ENCODE measurements around the gene SMAD7. TPM values are rescaled to one million over a fixed set of nuclear protein-coding genes. Genes with fewer than 3 reads are reported as not detected.
A peak's percentile ranks its signal among the peaks of the same experiment; 100 is the strongest.

The SMAD7 gene
- total and polyA plus RNA-seq, 10 of the 15 experiments (the other 5 are each of a cell fraction or from before 2014, with no cell fraction given): 1.3 to 22.5 (median 8.0) TPM

GRCh38 chr18:48937869-48938750, 12.7 kb downstream of the SMAD7 start:
- peaks cover 59% of the 10 kb centered on the region for H3K4me1 ChIP-seq (ENCODE audit: control insufficient read depth, insufficient read depth, low read length)
- FAIRE-seq (no peak), DNase-seq (ENCODE audit: low read depth, low spot score) (no peak), ATAC-seq (no peak)
- H3K9ac ChIP-seq (ENCODE audit: control insufficient read depth, insufficient read depth, low read length): no peak overlapping the region
- ChIA-PET POLR2A (interaction anchor here (0.6 to 1.1 kb wide), 5 partner anchors 9 to 477 kb away, joined by 3 to 4 read pairs (median 3); no protein-coding TSS in a partner anchor), RAD21 (ENCODE audit: unreplicated experiment) (interaction anchor here (1.0 to 1.9 kb wide), 5 partner anchors 8 to 160 kb away, joined by 3 to 9 read pairs (median 3); no protein-coding TSS in a partner anchor), CTCF (interaction anchor here (1.2 to 2.6 kb wide), 4 partner anchors 9 to 236 kb away, joined by 3 to 8 read pairs (median 4); no protein-coding TSS in a partner anchor), SMC1A (ENCODE audit: uncharacterized antibody, unreplicated experiment) (interaction anchor here (0.7 to 2.8 kb wide), 6 partner anchors 9 to 261 kb away, joined by 3 to 14 read pairs (median 4); no protein-coding TSS in a partner anchor)
- no peak overlapping the region for H2AFZ ChIP-seq (ENCODE audit: control insufficient read depth, low read depth, low read length)
- H3K27me3 ChIP-seq (replicated peaks in 1 of 2; ENCODE audit: control insufficient read depth in 2 of 2, insufficient read depth in 2 of 2, low read length in 1 of 2): no peaks in the 10 kb centered on the region
- TF ChIP-seq EED (IDR thresholded peaks at IDR 0.05; ENCODE audit: low read depth) (no peak), NBN (IDR thresholded peaks at IDR 0.05) (no peak), ZSCAN29 (IDR thresholded peaks at IDR 0.05) (no peak), IRF5 (IDR thresholded peaks at IDR 0.05; ENCODE audit: borderline replicate concordance) (no peak), CTCF (IDR thresholded peaks at IDR 0.05 in 2 of 3, conservative IDR thresholded peaks at IDR 0.05 in 1 of 3; ENCODE audit: control insufficient read depth in 2 of 3, extremely low read depth in 1 of 3, insufficient read depth in 1 of 3, low read depth in 3 of 3, low read length in 3 of 3) (0 out of 6 replicates have a peak, but pooled peaks of 1 of the 3 experiments have one; percentile 1), NKRF (conservative IDR thresholded peaks at IDR 0.05) (no peak), POU2F2 (IDR thresholded peaks at IDR 0.05; ENCODE audit: borderline replicate concordance, low read depth, low read length) (no peak), EP300 (IDR thresholded peaks at IDR 0.05; ENCODE audit: borderline replicate concordance in 1 of 2, control insufficient read depth in 1 of 2, low read depth in 2 of 2, low read length in 2 of 2) (no peak)
- no peaks in the 10 kb centered on the region for H4K20me1 ChIP-seq (ENCODE audit: control insufficient read depth, insufficient read depth)
- peak overlapping the region; percentile 30 for H3K4me2 ChIP-seq (ENCODE audit: control insufficient read depth, insufficient read depth)
- intact Hi-C loops (cut with micrococcal nuclease; ENCODE audit: unreplicated experiment) (no loop called here), in situ Hi-C loops (cut with MboI) (loop anchor here (25.0 kb wide), 1 partner anchor 1349 kb away; the partner anchor contains the start of genes CXXC1 and MBD1)
- H3K27ac ChIP-seq (ENCODE audit: control insufficient read depth, insufficient read depth): no peak overlapping the region; the same call in 1 of the 2 replicates
- H3K4me3 ChIP-seq: no peak overlapping the region
- H3K9me3 ChIP-seq (replicated peaks; ENCODE audit: control insufficient read depth, insufficient read depth, low read length): no peaks in the 10 kb centered on the region
- no TSS peak for BruUV-seq (replicated peaks)
- H3K79me2 ChIP-seq (ENCODE audit: control insufficient read depth, insufficient read depth, low read length): peaks cover 99% of the 10 kb centered on the region
- 52% methylated on average over 6 of the region's 6 CpGs for WGBS (ENCODE audit: insufficient coverage, insufficient replicate concordance, low lambda C conversion rate, missing lambda C conversion rate)
- peaks cover 8 to 11% of the 10 kb centered on the region in 2 experiments; a peak in 3 of 4 replicates for H3K36me3 ChIP-seq (ENCODE audit: control insufficient read depth in 2 of 2, insufficient read depth in 2 of 2, low read length in 1 of 2)
